KMS-11 (cell line): Measurements from ENCODE around the gene KCP.

Experiments used
- H2AFZ ChIP-seq: fragments of 200-600 bp; sonication (generic); 2 replicates; pipeline ENCODE4 v1.6.1; 2016; ENCODE audit warnings: antibody characterized with exemption, mixed run types, low read depth
- H3K27ac ChIP-seq: fragments of 200-600 bp; sonication (generic); 2 replicates; pipeline ENCODE4 v1.6.1; 2016; ENCODE audit warnings: mild to moderate bottlenecking, mixed run types
- H3K27me3 ChIP-seq: fragments of 200-600 bp; sonication (generic); 2 replicates; pipeline ENCODE4 v1.6.1; 2017; ENCODE audit warnings: mild to moderate bottlenecking, low read depth, mixed run types, moderate library complexity; ENCODE audit not compliant: insufficient read depth
- H3K36me3 ChIP-seq: fragments of 200-600 bp; sonication (generic); 2 replicates; pipeline ENCODE4 v1.6.1; 2017; ENCODE audit warnings: mild to moderate bottlenecking, mixed run types; ENCODE audit not compliant: insufficient read depth
- H3K4me1 ChIP-seq: fragments of 200-600 bp; sonication (generic); 2 replicates; pipeline ENCODE4 v1.6.1; 2016; ENCODE audit warnings: mild to moderate bottlenecking, low read depth, mixed run types; ENCODE audit not compliant: poor library complexity, severe bottlenecking
- H3K4me2 ChIP-seq: fragments of 200-600 bp; sonication (generic); 2 replicates; pipeline ENCODE4 v1.7.0; 2016; ENCODE audit warnings: mild to moderate bottlenecking, mixed run types
- H3K4me3 ChIP-seq: fragments of 200-600 bp; sonication (generic); IDR thresholded peaks from 2 replicates; pipeline ENCODE4 v1.6.1; 2017; ENCODE audit warnings: low read depth, low read length, mixed read lengths; ENCODE audit not compliant: insufficient read depth
- H3K79me2 ChIP-seq: fragments of 200-600 bp; sonication (generic); 2 replicates; pipeline ENCODE4 v1.6.1; 2016; ENCODE audit warnings: low read depth, mixed run types; ENCODE audit not compliant: insufficient read depth
- H3K9ac ChIP-seq: fragments of 200-600 bp; sonication (generic); 2 replicates; pipeline ENCODE4 v1.6.1; 2016; ENCODE audit warnings: mild to moderate bottlenecking, mixed run types
- H4K20me1 ChIP-seq: fragments of 200-600 bp; sonication (generic); 2 replicates; pipeline ENCODE4 v1.6.1; 2016; ENCODE audit warnings: mild to moderate bottlenecking, mixed run types; ENCODE audit not compliant: insufficient read depth
- CTCF ChIP-seq: fragments of 200-600 bp; sonication (generic); conservative IDR thresholded peaks from 2 replicates; pipeline ENCODE4 v1.6.1; 2017; ENCODE audit warnings: low read depth, mild to moderate bottlenecking, antibody characterized with exemption, low read length, moderate library complexity, mixed read lengths

The KCP gene

GRCh38 chr7:128875523-128875948 is 35.0 kb downstream of the KCP start:
- no peak overlapping the region for H3K4me2 ChIP-seq
- no peak for TF ChIP-seq CTCF
- H3K36me3 ChIP-seq, result no peaks in the 10 kb centered on the region
- no peak overlapping the region for H3K27ac ChIP-seq
- H3K4me1 ChIP-seq, result no peaks in the 10 kb centered on the region
- H3K27me3 ChIP-seq, result no peaks in the 10 kb centered on the region; the same call in 1 of the 2 replicates
- H3K4me3 ChIP-seq, result no peak overlapping the region
- no peaks in the 10 kb centered on the region for H3K79me2 ChIP-seq
- no peak overlapping the region for H2AFZ ChIP-seq
- H4K20me1 ChIP-seq, result no peaks in the 10 kb centered on the region
- H3K9ac ChIP-seq, result no peak overlapping the region

- H3K9ac ChIP-seq, result no peak overlapping the region
- no peak overlapping the region for H2AFZ ChIP-seq
- H3K4me2 ChIP-seq, result no peak overlapping the region
- TF ChIP-seq CTCF, result no peak
- H3K36me3 ChIP-seq, result no peaks in the 10 kb centered on the region
- no peak overlapping the region for H3K27ac ChIP-seq
- no peaks in the 10 kb centered on the region for H3K79me2 ChIP-seq
- H3K4me1 ChIP-seq, result no peaks in the 10 kb centered on the region
- no peaks in the 10 kb centered on the region; the same call in 1 of the 2 replicates for H3K27me3 ChIP-seq
- no peaks in the 10 kb centered on the region for H4K20me1 ChIP-seq
- H3K4me3 ChIP-seq, result no peak overlapping the region
These were observed 36.1 kb downstream of the KCP start for GRCh38 chr7:128874140-128875031.

- Histone ChIP-seq H4K20me1 (no peaks in the 10 kb centered on the region), H3K36me3 (no peaks in the 10 kb centered on the region), H3K9ac (no peak overlapping the region), H3K4me3 (no peak overlapping the region), H3K27me3 (no peaks in the 10 kb centered on the region; the same call in 1 of the 2 replicates), H3K4me2 (no peak overlapping the region), H3K79me2 (no peaks in the 10 kb centered on the region), H3K4me1 (peaks cover 6% of the 10 kb centered on the region), H2AFZ (no peak overlapping the region), H3K27ac (no peak overlapping the region)
- no peak for TF ChIP-seq CTCF
These were observed 37.3 kb downstream of the KCP start for GRCh38 chr7:128873234-128873633.

GRCh38 chr7:128872394-128872824 is 38.1 kb downstream of the KCP start:
- no peaks in the 10 kb centered on the region; the same call in 1 of the 2 replicates for H3K27me3 ChIP-seq
- H3K4me1 ChIP-seq, result peaks cover 6% of the 10 kb centered on the region
- peak; percentile 27; the same call in 1 of the 2 replicates for TF ChIP-seq CTCF
- no peak overlapping the region for H3K4me3 ChIP-seq
- H3K27ac ChIP-seq, result no peak overlapping the region
- H3K36me3 ChIP-seq, result no peaks in the 10 kb centered on the region
- no peak overlapping the region for H2AFZ ChIP-seq
- no peaks in the 10 kb centered on the region for H4K20me1 ChIP-seq
- no peak overlapping the region for H3K9ac ChIP-seq
- no peaks in the 10 kb centered on the region for H3K79me2 ChIP-seq
- H3K4me2 ChIP-seq, result no peak overlapping the region
